Measurements from ENCODE around the gene TACR1. TPM values are rescaled to one million over a fixed set of nuclear protein-coding genes. Genes with fewer than 3 reads are reported as not detected.

Gene TACR1
- total and polyA plus RNA-seq, 2 donors (not counting 1 experiment from before 2014, with no cell fraction given) = 0.01 to 0.05 TPM

DNA sequence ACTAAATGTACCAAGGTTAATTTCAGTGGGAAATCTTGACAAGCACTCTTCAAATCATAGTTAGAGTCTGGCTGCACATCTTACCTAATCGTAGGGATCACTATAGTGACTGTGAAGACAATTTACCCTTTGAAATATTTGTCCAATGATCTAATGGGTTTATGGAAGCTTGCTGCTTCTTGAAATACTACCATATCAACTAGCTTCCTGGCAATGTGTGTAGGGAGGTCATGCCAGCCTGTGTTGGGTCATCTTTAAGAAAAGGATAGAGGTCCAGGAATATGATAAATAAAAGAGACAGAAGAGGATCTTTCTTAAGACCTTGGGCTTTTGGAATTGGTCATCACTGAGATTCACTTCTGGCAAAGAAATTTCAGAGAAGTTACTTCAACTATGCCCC lies 156.5 kb downstream of the TACR1 start:
- ATAC-seq (ENCODE audit: low read depth) = no peak
- H3K4me3 ChIP-seq (ENCODE audit: control extremely low read depth in 1 of 5, extremely low read depth in 1 of 5, insufficient read depth in 1 of 5, low read depth in 2 of 5, low read length in 4 of 5) = no peak overlapping the region
- H3K36me3 ChIP-seq (replicated peaks in 1 of 2; ENCODE audit: control extremely low read depth in 1 of 2, control insufficient read depth in 1 of 2, extremely low read depth in 1 of 2, insufficient read depth in 2 of 2, low read length in 1 of 2) = no peaks in the 10 kb centered on the region
- Mint-ChIP-seq H3K27me3 (no peaks in the 10 kb centered on the region), H3K27ac (no peak overlapping the region), H3K4me1 (peaks cover 6% of the 10 kb centered on the region), H3K9me3 (ENCODE audit: insufficient read depth) (no peaks in the 10 kb centered on the region), H3K4me3 (no peak overlapping the region)
- no peaks in the 10 kb centered on the region for H3K9me3 ChIP-seq (ENCODE audit: control extremely low read depth in 1 of 3, control insufficient read depth in 2 of 3, insufficient read depth in 1 of 3, low read length in 2 of 3)
- ChIA-PET CTCF (interaction anchor here (0.7 kb wide), 1 partner anchor 23 kb away, joined by 3 read pairs; no protein-coding TSS in a partner anchor), POLR2A (no interaction called here)
- H3K27ac ChIP-seq (ENCODE audit: low read length in 2 of 2) = no peak overlapping the region
- WGBS (ENCODE audit: insufficient coverage) = no CpG with 5 or more reads among the region's 1 CpG
- no peak overlapping the region for H2AFZ ChIP-seq (ENCODE audit: insufficient read depth, low read depth, low read length, poor library complexity, severe bottlenecking)
- no peaks in the 10 kb centered on the region for H3K79me2 ChIP-seq (ENCODE audit: control insufficient read depth, insufficient read depth, low read length)
- peaks cover 0 to 5% of the 10 kb centered on the region in 2 donors for H3K4me1 ChIP-seq (ENCODE audit: control insufficient read depth in 2 of 2, insufficient read depth in 2 of 2, low read length in 2 of 2)
- no peaks in the 10 kb centered on the region for H3K27me3 ChIP-seq (replicated peaks in 1 of 4; ENCODE audit: control extremely low read depth in 1 of 4, control insufficient read depth in 3 of 4, insufficient read depth in 4 of 4, low read length in 3 of 4)
- no peak for DNase-seq
- H3K9ac ChIP-seq (ENCODE audit: low read length) = no peak overlapping the region
- no peak overlapping the region for H3K4me2 ChIP-seq (replicated peaks; ENCODE audit: low read depth, low read length, poor library complexity, severe bottlenecking)
- intact Hi-C loops (cut with micrococcal nuclease) = no loop called here
- TF ChIP-seq, protein P1, sequence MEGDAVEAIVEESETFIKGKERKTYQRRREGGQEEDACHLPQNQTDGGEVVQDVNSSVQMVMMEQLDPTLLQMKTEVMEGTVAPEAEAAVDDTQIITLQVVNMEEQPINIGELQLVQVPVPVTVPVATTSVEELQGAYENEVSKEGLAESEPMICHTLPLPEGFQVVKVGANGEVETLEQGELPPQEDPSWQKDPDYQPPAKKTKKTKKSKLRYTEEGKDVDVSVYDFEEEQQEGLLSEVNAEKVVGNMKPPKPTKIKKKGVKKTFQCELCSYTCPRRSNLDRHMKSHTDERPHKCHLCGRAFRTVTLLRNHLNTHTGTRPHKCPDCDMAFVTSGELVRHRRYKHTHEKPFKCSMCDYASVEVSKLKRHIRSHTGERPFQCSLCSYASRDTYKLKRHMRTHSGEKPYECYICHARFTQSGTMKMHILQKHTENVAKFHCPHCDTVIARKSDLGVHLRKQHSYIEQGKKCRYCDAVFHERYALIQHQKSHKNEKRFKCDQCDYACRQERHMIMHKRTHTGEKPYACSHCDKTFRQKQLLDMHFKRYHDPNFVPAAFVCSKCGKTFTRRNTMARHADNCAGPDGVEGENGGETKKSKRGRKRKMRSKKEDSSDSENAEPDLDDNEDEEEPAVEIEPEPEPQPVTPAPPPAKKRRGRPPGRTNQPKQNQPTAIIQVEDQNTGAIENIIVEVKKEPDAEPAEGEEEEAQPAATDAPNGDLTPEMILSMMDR (IDR thresholded peaks at IDR 0.05) = no peak
- TF ChIP-seq EZH2 (IDR thresholded peaks at IDR 0.05; ENCODE audit: borderline replicate concordance, insufficient read depth, low read depth, low read length, poor library complexity, severe bottlenecking) = no peak
- no peaks in the 10 kb centered on the region for H4K20me1 ChIP-seq (ENCODE audit: control insufficient read depth, insufficient read depth, low read length, poor library complexity, severe bottlenecking)

DNA sequence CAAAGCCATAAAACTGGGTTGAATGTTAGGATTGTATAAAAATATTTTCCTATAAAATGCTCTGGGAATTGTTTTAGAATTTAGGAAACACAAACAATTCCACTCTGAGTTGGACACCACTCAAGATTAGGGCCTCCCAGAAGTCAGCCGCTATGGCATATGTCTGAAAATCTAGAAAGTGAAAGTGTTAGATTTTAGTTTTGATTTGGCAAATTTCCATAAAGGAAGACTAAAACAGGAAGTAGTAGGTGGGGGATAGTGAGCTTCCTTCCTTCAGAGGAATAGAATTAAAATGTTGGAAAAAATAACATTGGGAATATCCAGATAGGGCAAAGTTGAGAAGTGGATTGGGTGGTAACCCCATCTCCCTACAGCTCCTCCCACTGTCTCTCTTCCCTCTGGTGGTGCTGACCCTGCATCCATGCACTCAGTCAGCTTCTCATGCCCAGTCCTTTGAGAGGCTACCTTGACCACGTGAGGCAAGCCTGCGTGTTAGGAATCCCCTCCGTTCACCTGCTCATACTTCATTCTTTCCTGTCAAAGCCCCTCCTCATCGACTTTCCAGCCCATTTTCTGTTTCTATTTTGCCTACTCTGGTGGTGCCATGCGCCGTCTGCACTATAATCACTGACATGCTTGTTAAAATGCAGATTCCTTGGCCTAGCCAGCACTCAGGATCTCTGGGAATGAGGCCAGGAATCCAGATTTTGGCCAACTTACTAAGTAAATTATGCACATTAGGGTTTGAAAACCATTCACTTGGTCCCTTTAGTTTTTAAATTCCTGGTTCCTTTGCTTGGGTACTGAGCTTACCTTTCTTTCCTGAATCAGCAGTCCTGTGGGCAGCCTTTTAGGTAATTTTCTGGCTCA lies 157.4 kb downstream of the TACR1 start:
- H3K27me3 Mint-ChIP-seq = no peaks in the 10 kb centered on the region
- no peaks in the 10 kb centered on the region for H3K9me3 ChIP-seq (ENCODE audit: control extremely low read depth in 1 of 3, control insufficient read depth in 2 of 3, insufficient read depth in 1 of 3, low read length in 2 of 3)
- no peak overlapping the region for H3K4me3 ChIP-seq (ENCODE audit: control extremely low read depth in 1 of 5, extremely low read depth in 1 of 5, insufficient read depth in 1 of 5, low read depth in 2 of 5, low read length in 4 of 5)
- no peak overlapping the region for H3K27ac ChIP-seq (ENCODE audit: low read length in 2 of 2)
- ChIA-PET CTCF (no interaction called here), POLR2A (no interaction called here)
- no peaks in the 10 kb centered on the region for H3K27me3 ChIP-seq (replicated peaks in 1 of 4; ENCODE audit: control extremely low read depth in 1 of 4, control insufficient read depth in 3 of 4, insufficient read depth in 4 of 4, low read length in 3 of 4)
- no peak overlapping the region for H3K4me3 Mint-ChIP-seq
- H3K4me1 ChIP-seq (ENCODE audit: control insufficient read depth in 2 of 2, insufficient read depth in 2 of 2, low read length in 2 of 2) = peaks cover 0 to 5% of the 10 kb centered on the region in 2 donors
- no peak for TF ChIP-seq EZH2 (IDR thresholded peaks at IDR 0.05; ENCODE audit: borderline replicate concordance, insufficient read depth, low read depth, low read length, poor library complexity, severe bottlenecking)
- TF ChIP-seq, protein P1 (IDR thresholded peaks at IDR 0.05) = no peak
- peak overlapping the region; percentile 32 for H3K4me2 ChIP-seq (replicated peaks; ENCODE audit: low read depth, low read length, poor library complexity, severe bottlenecking)
- H3K79me2 ChIP-seq (ENCODE audit: control insufficient read depth, insufficient read depth, low read length) = no peaks in the 10 kb centered on the region
- peaks cover 6% of the 10 kb centered on the region for H3K4me1 Mint-ChIP-seq
- DNase-seq (no peak), ATAC-seq (ENCODE audit: low read depth) (no peak)
- no peaks in the 10 kb centered on the region for H3K36me3 ChIP-seq (replicated peaks in 1 of 2; ENCODE audit: control extremely low read depth in 1 of 2, control insufficient read depth in 1 of 2, extremely low read depth in 1 of 2, insufficient read depth in 2 of 2, low read length in 1 of 2)
- no peaks in the 10 kb centered on the region for H3K9me3 Mint-ChIP-seq (ENCODE audit: insufficient read depth)
- peak overlapping the region; percentile 20 for H2AFZ ChIP-seq (ENCODE audit: insufficient read depth, low read depth, low read length, poor library complexity, severe bottlenecking)
- H4K20me1 ChIP-seq (ENCODE audit: control insufficient read depth, insufficient read depth, low read length, poor library complexity, severe bottlenecking) = no peaks in the 10 kb centered on the region
- H3K27ac Mint-ChIP-seq = no peak overlapping the region
- intact Hi-C loops (cut with micrococcal nuclease) = no loop called here
- H3K9ac ChIP-seq (ENCODE audit: low read length) = no peak overlapping the region
- 89% methylated on average over 7 of the region's 7 CpGs for WGBS (ENCODE audit: insufficient coverage)

Measured in B cell (primary cell).